Common myeloid progenitor, CD34-positive (primary cell): Measurements from ENCODE around the gene STIMATE.

Experiments
- CTCF ChIA-PET: fragments of 350-600 bp; sonication (Branson Sonifier 250); formaldehyde crosslinking; loops from one replicate; lab custom pipeline; 2021; ENCODE audit warnings: antibody characterized with exemption; lab: Charles Lee
- POLR2A ChIA-PET: fragments of 350-600 bp; sonication (Branson Sonifier 250); formaldehyde crosslinking; loops from one replicate; lab custom pipeline; 2021; ENCODE audit warnings: antibody characterized with exemption; lab: Charles Lee
- DNase-seq, 3 donors: peaks; one replicate each; pipeline versions ENCODE4 v3.0.0 to v3.0.0-alpha.2; 2013
- H3K27ac ChIP-seq, 2 experiments: 1 replicate in 1 of 2; 2 replicates in 1 of 2; pipeline ENCODE4 v1.7.0; 2013; ENCODE audit warnings: inconsistent platforms in 2 of 2, low read length in 2 of 2, mild to moderate bottlenecking in 2 of 2, low read depth in 1 of 2, moderate library complexity in 1 of 2; ENCODE audit not compliant: severe bottlenecking in 2 of 2, insufficient read depth in 1 of 2, poor library complexity in 1 of 2
- H3K27me3 ChIP-seq, 5 experiments: replicated peaks in 2 of 5; 1 replicate in 3 of 5; 2 replicates in 2 of 5; pipeline versions ENCODE4 v1.6.1 to v1.7.0; 2013; ENCODE audit warnings: low read length in 4 of 5, mild to moderate bottlenecking in 2 of 5, moderate library complexity in 2 of 5, inconsistent platforms in 1 of 5; ENCODE audit not compliant: insufficient read depth in 5 of 5, control insufficient read depth in 4 of 5
- H3K36me3 ChIP-seq, 4 experiments: 1 replicate in 2 of 4; 2 replicates in 2 of 4; pipeline versions ENCODE4 v1.6.1 to v1.7.0; 2013; ENCODE audit warnings: low read length in 3 of 4, control low read depth in 1 of 4, mild to moderate bottlenecking in 1 of 4; ENCODE audit not compliant: control insufficient read depth in 4 of 4, insufficient read depth in 4 of 4
- H3K4me1 ChIP-seq, 4 experiments: 1 replicate in 3 of 4; 2 replicates in 1 of 4; pipeline versions ENCODE4 v1.6.1 to v1.7.1; 2013; ENCODE audit warnings: low read length in 3 of 4, mild to moderate bottlenecking in 3 of 4, control low read depth in 1 of 4, inconsistent platforms in 1 of 4, moderate library complexity in 1 of 4; ENCODE audit not compliant: control insufficient read depth in 4 of 4, insufficient read depth in 4 of 4; ENCODE audit errors: control extremely low read depth in 1 of 4
- H3K4me3 ChIP-seq, 7 experiments: 1 replicate in 4 of 7; 2 replicates in 3 of 7; pipeline versions ENCODE4 v1.5.1 to v1.7.0; 2013; ENCODE audit warnings: mild to moderate bottlenecking in 7 of 7, low read length in 6 of 7, moderate library complexity in 6 of 7, inconsistent platforms in 2 of 7, low read depth in 2 of 7, control low read depth in 1 of 7; ENCODE audit not compliant: insufficient read depth in 4 of 7, control insufficient read depth in 1 of 7; ENCODE audit errors: extremely low read depth in 1 of 7
- H3K9me3 ChIP-seq, 5 experiments: 1 replicate in 4 of 5; 2 replicates in 1 of 5; pipeline versions ENCODE4 v1.6.1 to v1.7.1; 2013; ENCODE audit warnings: low read length in 4 of 5, mild to moderate bottlenecking in 2 of 5, inconsistent platforms in 1 of 5, low read depth in 1 of 5, moderate library complexity in 1 of 5; ENCODE audit not compliant: control insufficient read depth in 4 of 5, insufficient read depth in 2 of 5; ENCODE audit errors: control extremely low read depth in 1 of 5
- WGBS: methylation state at CpG from one replicate; pipeline ENCODE4 v1.1.5; 2013; ENCODE audit not compliant: insufficient coverage; 5-methylcytosine and 5-hydroxymethylcytosine counted together

STIMATE gene

GRCh38 chr3:52926554-52926953 is 29.2 kb upstream of the STIMATE start:
- Histone ChIP-seq H3K4me3 (no peak overlapping the region), H3K27ac (no peak overlapping the region), H3K27me3 (no peaks in the 10 kb centered on the region), H3K9me3 (no peaks in the 10 kb centered on the region), H3K4me1 (peaks cover 0 to 8% (median 0%) of the 10 kb centered on the region in 4 experiments), H3K36me3 (peaks cover 0 to 2% (median 0%) of the 10 kb centered on the region in 4 experiments)
- DNase-seq = no peak
- POLR2A ChIA-PET = no interaction called here
- 100% methylated on average over 1 of the region's 2 CpGs for WGBS
- CTCF ChIA-PET = interaction anchor here (0.9 to 1.9 kb wide), 9 partner anchors 8 to 208 kb away, joined by 3 to 7 read pairs (median 4); no protein-coding TSS in a partner anchor

GRCh38 chr3:52925405-52926313 is 28.3 kb upstream of the STIMATE start:
- 100% methylated on average over 1 of the region's 6 CpGs for WGBS
- peaks cover 0 to 5% (median 0%) of the 10 kb centered on the region in 4 experiments for H3K36me3 ChIP-seq
- H3K9me3 ChIP-seq = no peaks in the 10 kb centered on the region
- no peak overlapping the region for H3K4me3 ChIP-seq
- H3K27me3 ChIP-seq = no peaks in the 10 kb centered on the region
- no peak overlapping the region for H3K27ac ChIP-seq
- ChIA-PET POLR2A (no interaction called here), CTCF (interaction anchor here (0.6 to 1.7 kb wide), 6 partner anchors 9 to 75 kb away, joined by 3 to 7 read pairs (median 4); no protein-coding TSS in a partner anchor)
- DNase-seq = no peak
- H3K4me1 ChIP-seq = peaks cover 0 to 8% (median 0%) of the 10 kb centered on the region in 4 experiments

GRCh38 chr3:52923963-52924362 is 26.6 kb upstream of the STIMATE start:
- Histone ChIP-seq H3K36me3 (peaks cover 0 to 16% (median 0%) of the 10 kb centered on the region in 4 experiments), H3K4me3 (no peak overlapping the region), H3K27me3 (no peaks in the 10 kb centered on the region), H3K4me1 (peaks cover 0 to 8% (median 0%) of the 10 kb centered on the region in 4 experiments), H3K27ac (no peak overlapping the region), H3K9me3 (no peaks in the 10 kb centered on the region)
- ChIA-PET CTCF (interaction anchor here (1.5 kb wide), 1 partner anchor 15 kb away, joined by 3 read pairs; no protein-coding TSS in a partner anchor), POLR2A (no interaction called here)
- WGBS = no CpG with 5 or more reads among the region's 2 CpGs
- no peak for DNase-seq

- Histone ChIP-seq H3K9me3 (no peaks in the 10 kb centered on the region), H3K36me3 (peaks cover 0 to 17% (median 0%) of the 10 kb centered on the region in 4 experiments), H3K4me3 (no peak overlapping the region), H3K27me3 (no peaks in the 10 kb centered on the region), H3K27ac (no peak overlapping the region), H3K4me1 (peaks cover 0 to 6% (median 0%) of the 10 kb centered on the region in 4 experiments)
- no peak for DNase-seq
- POLR2A ChIA-PET = no interaction called here
- CTCF ChIA-PET = interaction anchor here (1.2 to 2.6 kb wide), 2 partner anchors 11 to 19 kb away, joined by 3 to 6 read pairs; no protein-coding TSS in a partner anchor
- 91% methylated on average over 2 of the region's 2 CpGs for WGBS
Observed at GRCh38 chr3:52920841-52921240, 23.5 kb upstream of the STIMATE start.

- DNase-seq = no peak
- 93% methylated on average over 3 of the region's 3 CpGs for WGBS
- no peaks in the 10 kb centered on the region for H3K9me3 ChIP-seq
- no peaks in the 10 kb centered on the region for H3K4me1 ChIP-seq
- no peak overlapping the region for H3K27ac ChIP-seq
- H3K36me3 ChIP-seq = peaks cover 0 to 26% (median under 1%) of the 10 kb centered on the region in 4 experiments
- CTCF ChIA-PET = no interaction called here
- POLR2A ChIA-PET = no interaction called here
- no peak overlapping the region for H3K4me3 ChIP-seq
- H3K27me3 ChIP-seq = no peaks in the 10 kb centered on the region
Observed at GRCh38 chr3:52917044-52917443, 19.7 kb upstream of the STIMATE start.

GRCh38 chr3:52915294-52915693 is 17.9 kb upstream of the STIMATE start:
- Histone ChIP-seq H3K4me3 (no peak overlapping the region), H3K27ac (no peak overlapping the region), H3K27me3 (no peaks in the 10 kb centered on the region), H3K4me1 (no peaks in the 10 kb centered on the region), H3K36me3 (peaks cover 0 to 24% (median under 1%) of the 10 kb centered on the region in 4 experiments), H3K9me3 (no peaks in the 10 kb centered on the region)
- ChIA-PET CTCF (interaction anchor here (0.6 to 1.7 kb wide), 5 partner anchors 8 to 136 kb away, joined by 3 to 5 read pairs (median 4); no protein-coding TSS in a partner anchor), POLR2A (no interaction called here)
- DNase-seq = no peak
- 95% methylated on average over 3 of the region's 6 CpGs for WGBS
